ENCODE data around the gene ANO6. TPM values are rescaled to one million over a fixed set of nuclear protein-coding genes. Genes with fewer than 3 reads are reported as not detected.

ANO6 gene
- total and polyA plus RNA-seq, 2 of the 4 experiments (the other 2 are of a cell fraction), result 21.6 to 41.0 TPM

DNA sequence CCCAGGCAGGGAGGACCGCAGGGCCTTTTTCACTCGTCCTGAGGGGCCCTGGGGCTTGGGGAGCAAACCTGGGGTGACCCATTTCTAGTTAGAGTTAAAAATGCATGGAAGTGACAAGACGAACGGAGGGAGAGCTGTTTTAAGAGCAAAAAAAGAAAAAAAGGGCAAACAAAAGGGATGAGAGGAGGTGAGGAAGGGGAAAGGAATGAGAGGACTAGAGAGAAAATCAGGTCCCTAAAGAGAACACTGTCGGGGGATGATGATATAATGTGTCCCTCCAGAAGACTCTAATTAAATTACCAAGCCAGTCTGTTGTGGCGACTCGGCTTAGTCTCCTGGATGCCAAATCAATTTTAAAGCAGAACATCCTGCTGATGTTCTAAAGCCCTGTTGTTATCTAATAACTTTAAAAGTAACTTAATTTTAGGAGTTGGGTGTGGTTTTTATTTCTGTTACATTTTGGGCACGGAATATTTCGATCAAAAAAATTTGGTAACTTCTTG, 1.1 kb downstream of the ANO6 start (continued):
- no peak for TF ChIP-seq MAFK (IDR thresholded peaks at IDR 0.05; ENCODE audit: low read depth, low read length)

DNA sequence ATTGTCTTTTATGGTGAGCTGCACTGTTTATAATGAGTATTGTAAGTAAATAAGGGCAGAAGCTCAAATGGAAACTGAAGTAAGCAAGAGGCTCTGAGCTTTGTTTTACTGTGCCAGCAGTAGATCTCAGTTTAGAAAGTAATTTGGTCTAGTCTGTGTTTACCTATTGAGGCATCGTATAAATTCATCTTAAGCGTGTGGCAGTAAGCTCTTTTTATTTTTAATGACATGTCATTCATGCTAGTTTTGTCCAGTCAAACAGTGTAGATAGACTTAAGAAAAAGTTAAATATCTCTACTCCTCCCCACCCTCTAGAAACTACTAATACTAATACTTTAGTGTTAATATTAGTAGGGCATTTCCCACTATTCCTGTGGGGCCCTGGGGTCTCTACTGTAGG, 2.0 kb downstream of the ANO6 start:
- peaks cover 18% of the 10 kb centered on the region; the same call in 1 of the 2 replicates for H4K20me1 ChIP-seq (ENCODE audit: insufficient read depth, low read length)
- no peak overlapping the region for H4K91ac ChIP-seq (ENCODE audit: insufficient read depth, low read depth, low read length)
- POLR2A ChIA-PET (ENCODE audit: unreplicated experiment), result interaction anchor here (0.8 kb wide), 1 partner anchor 130 kb away, joined by 4 read pairs; no protein-coding TSS in a partner anchor
- no peak overlapping the region for H4K8ac ChIP-seq (ENCODE audit: low read depth in 2 of 2, low read length in 2 of 2)
- H2BK15ac ChIP-seq (ENCODE audit: low read depth, low read length), result no peak overlapping the region
- peak overlapping the region; percentile 81; the same call in 1 of the 2 replicates for H3K23ac ChIP-seq (ENCODE audit: low read depth, low read length)
- peaks cover 4% of the 10 kb centered on the region; the same call in 1 of the 2 replicates for H3K4me1 ChIP-seq (ENCODE audit: control insufficient read depth, insufficient read depth, low read length)
- peaks cover 10 to 34% of the 10 kb centered on the region in 2 experiments for H3K79me1 ChIP-seq (ENCODE audit: low read depth in 1 of 2, low read length in 2 of 2)
- H2BK20ac ChIP-seq (ENCODE audit: low read depth, low read length), result no peak overlapping the region
- H3K4ac ChIP-seq (ENCODE audit: low read depth, low read length), result peak overlapping the region; percentile 15; the same call in 1 of the 2 replicates
- H3K9me3 ChIP-seq (ENCODE audit: control insufficient read depth, insufficient read depth, low read length), result no peaks in the 10 kb centered on the region
- no peaks in the 10 kb centered on the region for H3K36me3 ChIP-seq (ENCODE audit: control insufficient read depth, insufficient read depth, low read length)
- WGBS, 2 experiments (ENCODE audit: extremely low coverage in 2 of 2, insufficient read length in 1 of 2), result no CpG with 5 or more reads among the region's 2 CpGs
- no peak overlapping the region for H3K27ac ChIP-seq (ENCODE audit: insufficient read depth, low read length)
- H2BK5ac ChIP-seq (ENCODE audit: low read depth, low read length, poor library complexity, severe bottlenecking), result peak overlapping the region; percentile 66
- no peaks in the 10 kb centered on the region for H3K27me3 ChIP-seq (ENCODE audit: control insufficient read depth, insufficient read depth, low read length)
- ATAC-seq (ENCODE audit: low read depth) (no peak), DNase-seq (peak; percentile 12)
- no peak overlapping the region for H4K5ac ChIP-seq (ENCODE audit: low read depth, low read length)
- CTCF ChIA-PET, result interaction anchor here (1.1 to 1.3 kb wide), 2 partner anchors 92 to 326 kb away, joined by 3 read pairs; no protein-coding TSS in a partner anchor
- peak overlapping the region; percentile 46; the same call in 1 of the 2 replicates for H3K14ac ChIP-seq (replicated peaks; ENCODE audit: low read depth, low read length)
- H3K4me2 ChIP-seq (ENCODE audit: low read depth, low read length), result peak overlapping the region; percentile 90
- H2AFZ ChIP-seq (replicated peaks; ENCODE audit: low read length, poor library complexity), result no peak overlapping the region
- peak overlapping the region; percentile 47; the same call in 1 of the 2 replicates for H3K9ac ChIP-seq (ENCODE audit: low read depth, low read length)
- no peak overlapping the region for H2BK120ac ChIP-seq (ENCODE audit: low read depth, low read length)
- H3K9me1 ChIP-seq (ENCODE audit: insufficient read depth, low read length), result no peaks in the 10 kb centered on the region
- intact Hi-C loops (cut with micrococcal nuclease) (loop anchor here (2.0 kb wide), 3 partner anchors 51 to 511 kb away; partner anchors contain the start of gene ARID2), dilution Hi-C loops (cut with HindIII; ENCODE audit: low sequenced_read_pairs, unreplicated experiment) (no loop called here), in situ Hi-C loops (cut with MboI; ENCODE audit: low sequenced_read_pairs) (no loop called here)
- TF ChIP-seq CEBPB (IDR thresholded peaks at IDR 0.05; ENCODE audit: low read depth, low read length) (no peak), SMC3 (IDR thresholded peaks at IDR 0.05; ENCODE audit: low read depth, low read length) (no peak), MAFK (IDR thresholded peaks at IDR 0.05; ENCODE audit: low read depth, low read length) (no peak), FOS (IDR thresholded peaks at IDR 0.05; ENCODE audit: low read depth, low read length) (no peak), POLR2A (IDR thresholded peaks at IDR 0.05; ENCODE audit: low read depth, low read length) (no peak), RFX5 (IDR thresholded peaks at IDR 0.05; ENCODE audit: low read depth, low read length) (no peak), CHD1 (IDR thresholded peaks at IDR 0.05; ENCODE audit: low read depth, low read length) (no peak), RCOR1 (IDR thresholded peaks at IDR 0.05; ENCODE audit: insufficient replicate concordance, low read length) (no peak), MXI1 (IDR thresholded peaks at IDR 0.05; ENCODE audit: borderline replicate concordance, low read depth, low read length) (no peak)
- TF ChIP-seq, protein P1, sequence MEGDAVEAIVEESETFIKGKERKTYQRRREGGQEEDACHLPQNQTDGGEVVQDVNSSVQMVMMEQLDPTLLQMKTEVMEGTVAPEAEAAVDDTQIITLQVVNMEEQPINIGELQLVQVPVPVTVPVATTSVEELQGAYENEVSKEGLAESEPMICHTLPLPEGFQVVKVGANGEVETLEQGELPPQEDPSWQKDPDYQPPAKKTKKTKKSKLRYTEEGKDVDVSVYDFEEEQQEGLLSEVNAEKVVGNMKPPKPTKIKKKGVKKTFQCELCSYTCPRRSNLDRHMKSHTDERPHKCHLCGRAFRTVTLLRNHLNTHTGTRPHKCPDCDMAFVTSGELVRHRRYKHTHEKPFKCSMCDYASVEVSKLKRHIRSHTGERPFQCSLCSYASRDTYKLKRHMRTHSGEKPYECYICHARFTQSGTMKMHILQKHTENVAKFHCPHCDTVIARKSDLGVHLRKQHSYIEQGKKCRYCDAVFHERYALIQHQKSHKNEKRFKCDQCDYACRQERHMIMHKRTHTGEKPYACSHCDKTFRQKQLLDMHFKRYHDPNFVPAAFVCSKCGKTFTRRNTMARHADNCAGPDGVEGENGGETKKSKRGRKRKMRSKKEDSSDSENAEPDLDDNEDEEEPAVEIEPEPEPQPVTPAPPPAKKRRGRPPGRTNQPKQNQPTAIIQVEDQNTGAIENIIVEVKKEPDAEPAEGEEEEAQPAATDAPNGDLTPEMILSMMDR (conservative IDR thresholded peaks at IDR 0.05; ENCODE audit: low read depth, low read length), result no peak
- peak overlapping the region; percentile 43; the same call in 1 of the 2 replicates for H3K56ac ChIP-seq (ENCODE audit: extremely low read depth, insufficient read depth, low read length)
- no peak overlapping the region for H2AK5ac ChIP-seq (ENCODE audit: low read depth, low read length)
- no peak overlapping the region for H2AK9ac ChIP-seq (replicated peaks; ENCODE audit: low read depth, low read length, poor library complexity)
- peak overlapping the region; percentile 60; the same call in 1 of the 2 replicates for H3K4me3 ChIP-seq (ENCODE audit: insufficient read depth, low read depth, low read length)
- no peak overlapping the region for H3K18ac ChIP-seq (ENCODE audit: low read depth, low read length)
- BruUV-seq (replicated peaks), result no TSS peak

All from IMR-90 (cell line).